ENCODE results near the gene NUDT14. TPM values are rescaled to one million over a fixed set of nuclear protein-coding genes. Genes with fewer than 3 reads are reported as not detected.

The NUDT14 gene
- polyA plus RNA-seq, 1 donor from 2014 or later, result 55.0 TPM

DNA sequence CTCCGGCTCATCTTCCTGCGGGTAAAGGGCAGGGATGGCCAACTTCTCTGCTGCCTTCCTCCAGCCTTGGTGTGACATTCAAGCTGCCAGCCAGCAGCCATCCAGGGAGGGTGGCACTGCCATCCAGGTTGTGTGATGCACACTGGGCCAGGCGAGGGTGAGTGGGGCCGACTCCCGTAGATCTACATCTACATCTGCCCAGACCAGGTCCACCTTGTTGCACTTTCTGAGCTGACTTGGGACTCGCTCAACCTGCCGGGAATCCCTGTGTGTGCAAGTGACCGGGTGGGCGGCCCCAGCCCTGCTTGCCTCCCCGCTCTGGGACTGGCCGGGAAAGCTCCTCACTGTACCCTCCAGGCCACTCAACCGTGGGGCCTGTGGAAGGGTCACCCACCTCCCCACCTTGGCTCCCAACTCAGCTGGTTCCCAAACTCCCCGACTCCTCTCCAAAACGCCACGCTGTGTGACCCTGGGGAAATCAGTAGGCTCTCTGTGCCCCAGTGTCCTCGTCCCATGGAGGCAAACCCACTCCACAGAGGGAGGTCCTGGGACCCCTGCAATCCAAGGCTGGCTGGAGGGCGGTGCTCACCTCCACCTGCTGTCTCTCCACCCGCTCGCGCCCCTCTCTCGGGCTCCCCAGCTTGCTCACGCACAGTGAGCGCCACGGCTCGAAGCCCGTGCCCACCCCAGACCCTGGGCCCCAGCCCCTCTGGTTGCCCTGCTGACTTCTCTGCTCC, 27.2 kb downstream of the NUDT14 start:
- no peak overlapping the region for H3K4me3 ChIP-seq (ENCODE audit: low read length)
- H3F3A ChIP-seq (ENCODE audit: insufficient read depth, low read length, poor library complexity, severe bottlenecking), result no peaks in the 10 kb centered on the region
- no peaks in the 10 kb centered on the region for H3K36me3 ChIP-seq (ENCODE audit: insufficient read depth, low read length)
- H4K20me1 ChIP-seq (ENCODE audit: insufficient read depth), result no peaks in the 10 kb centered on the region
- H2AFZ ChIP-seq (ENCODE audit: low read depth, low read length), result no peak overlapping the region
- no peaks in the 10 kb centered on the region for H3K79me2 ChIP-seq (replicated peaks; ENCODE audit: insufficient read depth, low read length)
- H3K9me3 ChIP-seq (ENCODE audit: low read length), result no peaks in the 10 kb centered on the region
- H3K4me2 ChIP-seq (ENCODE audit: low read length), result no peak overlapping the region
- no peak overlapping the region for H3K9ac ChIP-seq (ENCODE audit: low read length)
- TF ChIP-seq MXI1 (conservative IDR thresholded peaks at IDR 0.05; ENCODE audit: poor library complexity, severe bottlenecking) (no peak), REST (IDR thresholded peaks at IDR 0.05; ENCODE audit: borderline replicate concordance) (no peak), POLR2AphosphoS5 (IDR thresholded peaks at IDR 0.05) (no peak), RAD21 (conservative IDR thresholded peaks at IDR 0.05) (no peak)
- no peak overlapping the region for H3K27ac ChIP-seq (ENCODE audit: low read length)
- H3K27me3 ChIP-seq (ENCODE audit: insufficient read depth, low read depth, low read length), result no peaks in the 10 kb centered on the region
- H3K9me2 ChIP-seq (ENCODE audit: insufficient read depth, low read length), result no peaks in the 10 kb centered on the region

- Histone ChIP-seq H3K27ac (ENCODE audit: low read length) (no peak overlapping the region), H3K79me2 (replicated peaks; ENCODE audit: insufficient read depth, low read length) (no peaks in the 10 kb centered on the region), H3K27me3 (ENCODE audit: insufficient read depth, low read depth, low read length) (no peaks in the 10 kb centered on the region), H3K4me2 (ENCODE audit: low read length) (no peak overlapping the region), H3K9ac (ENCODE audit: low read length) (no peak overlapping the region), H3F3A (ENCODE audit: insufficient read depth, low read length, poor library complexity, severe bottlenecking) (no peaks in the 10 kb centered on the region), H3K4me3 (ENCODE audit: low read length) (no peak overlapping the region), H3K36me3 (ENCODE audit: insufficient read depth, low read length) (no peaks in the 10 kb centered on the region), H3K9me2 (ENCODE audit: insufficient read depth, low read length) (no peaks in the 10 kb centered on the region), H3K9me3 (ENCODE audit: low read length) (no peaks in the 10 kb centered on the region), H2AFZ (ENCODE audit: low read depth, low read length) (no peak overlapping the region), H4K20me1 (ENCODE audit: insufficient read depth) (no peaks in the 10 kb centered on the region)
- TF ChIP-seq EP300 (conservative IDR thresholded peaks at IDR 0.05; ENCODE audit: poor library complexity, severe bottlenecking) (no peak), RAD21 (conservative IDR thresholded peaks at IDR 0.05) (no peak), EZH2 (IDR thresholded peaks at IDR 0.05; ENCODE audit: borderline replicate concordance, insufficient read depth, low read length, poor library complexity, severe bottlenecking) (no peak), MXI1 (conservative IDR thresholded peaks at IDR 0.05; ENCODE audit: poor library complexity, severe bottlenecking) (no peak), REST (IDR thresholded peaks at IDR 0.05; ENCODE audit: borderline replicate concordance) (no peak), TAF1 (IDR thresholded peaks at IDR 0.05; ENCODE audit: low read depth) (no peak), POLR2AphosphoS5 (IDR thresholded peaks at IDR 0.05) (no peak), SMC3 (conservative IDR thresholded peaks at IDR 0.05; ENCODE audit: poor library complexity) (no peak), CTCF (IDR thresholded peaks at IDR 0.05; ENCODE audit: poor library complexity, severe bottlenecking) (no peak)
Measured at GRCh38 chr14:105153331-105153731, 27.8 kb downstream of the NUDT14 start.

All from neural cell (in vitro differentiated cells).